GM19395 (cell line): ENCODE measurements around the gene CCNQ.

Experiments
- ATAC-seq: cut with Tn5 transposase; IDR thresholded peaks from one replicate; pipeline ENCODE4 v1.9.1; 2021; ENCODE audit warnings: mild to moderate bottlenecking, moderate library complexity; ENCODE audit not compliant: unreplicated experiment

The CCNQ gene

GRCh38 chrX:153546386-153546785 lies 52.6 kb downstream of the CCNQ start:
- no peak for ATAC-seq

DNA sequence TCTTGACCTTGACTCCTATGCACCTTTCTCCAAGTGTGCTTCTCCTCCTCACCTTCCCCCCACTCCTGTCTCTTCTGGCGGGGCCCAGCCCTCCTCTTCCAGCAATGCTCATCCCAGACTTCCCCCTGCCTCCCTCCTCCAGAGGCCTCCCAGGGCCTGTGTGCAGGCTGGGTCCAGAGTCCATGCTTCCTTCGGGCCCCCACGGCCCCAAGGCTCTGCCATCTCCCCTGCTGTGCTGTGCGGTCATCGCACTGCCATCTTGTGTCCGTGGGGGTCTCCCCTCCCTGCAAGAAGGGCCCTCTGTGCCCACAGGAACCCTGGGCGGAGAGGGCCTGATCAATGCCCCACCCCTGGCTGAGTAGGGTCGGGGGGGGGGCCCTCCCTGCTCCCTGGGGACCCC lies 54.2 kb downstream of the CCNQ start:
- ATAC-seq: no peak

GRCh38 chrX:153539979-153540358 lies 59.0 kb downstream of the CCNQ start:
- no peak for ATAC-seq

DNA sequence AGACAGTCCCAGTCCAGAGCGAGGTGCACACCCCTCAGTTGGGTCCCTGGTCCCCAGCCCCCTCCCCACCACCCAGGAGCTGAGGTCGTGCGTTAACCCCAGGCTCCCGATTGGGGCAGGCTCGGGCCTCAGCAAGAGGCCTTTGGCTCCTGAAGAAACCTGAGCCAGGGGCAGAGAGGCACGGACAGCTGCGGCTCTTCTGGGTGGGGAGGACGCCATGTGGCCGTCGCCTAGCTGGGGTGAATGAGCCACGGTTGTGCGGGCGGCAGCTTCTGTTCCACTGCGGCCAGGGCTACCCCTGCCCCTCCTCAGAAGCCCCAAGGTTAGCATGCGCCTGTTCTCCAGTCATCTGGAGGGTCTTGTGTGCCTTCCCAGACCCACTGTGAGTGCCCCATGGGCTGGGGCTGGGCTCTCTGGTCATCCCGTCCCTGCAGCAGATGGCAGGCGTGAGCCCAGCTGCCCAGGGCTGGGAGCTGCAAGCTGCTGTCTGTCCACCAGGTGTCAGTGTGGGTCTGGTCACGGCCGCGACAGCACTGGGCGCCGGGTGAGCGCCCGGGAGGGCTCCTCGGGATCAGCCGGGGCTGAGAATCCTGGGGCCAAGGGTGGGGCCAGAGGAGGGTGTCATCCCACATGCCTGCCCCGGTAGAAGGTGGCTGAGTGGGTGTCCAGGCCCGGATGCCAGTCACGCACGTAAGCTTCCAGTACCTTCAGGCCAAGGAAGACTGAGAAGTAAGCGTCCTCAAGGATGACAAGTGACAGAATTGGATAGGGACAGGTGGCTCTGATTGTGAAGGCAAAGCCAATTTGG lies 59.6 kb downstream of the CCNQ start:
- ATAC-seq: peak; percentile 79

DNA sequence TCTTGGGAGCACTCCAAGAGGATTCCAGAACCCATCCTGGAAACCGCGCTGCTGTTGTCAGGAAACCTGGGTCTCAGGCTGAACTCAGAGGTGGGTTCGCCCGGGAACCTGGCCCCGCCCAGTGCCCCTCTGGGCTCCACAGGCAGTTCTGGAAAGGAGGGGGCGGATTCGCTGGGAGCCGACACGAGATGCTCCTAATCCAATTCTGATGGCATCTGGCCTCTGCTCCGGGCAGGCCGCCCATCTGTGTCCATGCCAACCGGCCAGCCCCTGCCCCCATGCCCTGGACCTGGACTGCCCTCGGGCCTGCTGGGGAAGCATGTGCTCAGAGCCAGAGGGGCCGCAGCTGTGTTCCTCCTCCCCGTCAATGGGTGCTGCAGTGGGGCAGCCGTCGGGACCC lies 60.5 kb downstream of the CCNQ start:
- no peak for ATAC-seq
